HepG2 (cell line): ENCODE data around the gene SLC5A6. TPM values are rescaled to one million over a fixed set of nuclear protein-coding genes. Genes with fewer than 3 reads are reported as not detected.

Experiments used
- ARID2 ChIP-seq: sonication (generic); formaldehyde crosslinking; IDR thresholded peaks from 2 replicates; pipeline ENCODE4 v1.8.1; 2022; ENCODE audit warnings: mild to moderate bottlenecking, missing genetic modification reagents, borderline replicate concordance
- CAMTA2 ChIP-seq: sonication (generic); formaldehyde crosslinking; IDR thresholded peaks from 2 replicates; pipeline ENCODE4 v1.4.0; 2020; ENCODE audit warnings: mild to moderate bottlenecking, missing genetic modification reagents, borderline replicate concordance
- CEBPB ChIP-seq: IDR thresholded peaks from 2 replicates; pipeline ENCODE4 v1.6.1; 2011; ENCODE audit warnings: low read depth, low read length, improper control_type of control experiment, borderline replicate concordance
- HNF4G ChIP-seq, 2 experiments: sonication (generic) in 1 of 2; formaldehyde crosslinking in 1 of 2; IDR thresholded peaks; 2 replicates each; pipeline versions ENCODE4 v1.4.0 to v1.6.1; 2011 to 2020; ENCODE audit warnings: borderline replicate concordance in 2 of 2, low read depth in 2 of 2, mild to moderate bottlenecking in 2 of 2, low read length in 1 of 2, missing genetic modification reagents in 1 of 2, moderate library complexity in 1 of 2
- HOXA3 ChIP-seq: sonication (generic); formaldehyde crosslinking; IDR thresholded peaks from 2 replicates; pipeline ENCODE4 v1.5.0; 2020; ENCODE audit warnings: missing genetic modification reagents
- HOXD1 ChIP-seq: sonication (generic); formaldehyde crosslinking; IDR thresholded peaks from 2 replicates; pipeline ENCODE4 v1.5.0; 2020; ENCODE audit warnings: missing genetic modification reagents
- KDM1A ChIP-seq: IDR thresholded peaks from 2 replicates; pipeline ENCODE4 v1.6.1; 2016; ENCODE audit warnings: missing compliant biosample characterization
- KMT2A ChIP-seq: sonication (generic); formaldehyde crosslinking; IDR thresholded peaks from 2 replicates; pipeline ENCODE4 v1.4.0; 2020; ENCODE audit warnings: missing genetic modification reagents
- MTF1 ChIP-seq: sonication (generic); formaldehyde crosslinking; IDR thresholded peaks from 2 replicates; pipeline ENCODE4 v1.5.0; 2020; ENCODE audit warnings: missing genetic modification reagents
- NBN ChIP-seq: fragments of 450-650 bp; conservative IDR thresholded peaks from 2 replicates; pipeline ENCODE4 v1.6.1; 2017
- NRL ChIP-seq: sonication (generic); formaldehyde crosslinking; IDR thresholded peaks from 2 replicates; pipeline ENCODE4 v1.5.0; 2020; ENCODE audit warnings: missing genetic modification reagents, mild to moderate bottlenecking, moderate library complexity, borderline replicate concordance
- PLSCR1 ChIP-seq: sonication (generic); formaldehyde crosslinking; IDR thresholded peaks from 2 replicates; pipeline ENCODE4 v1.5.0; 2020; ENCODE audit warnings: missing genetic modification reagents, mild to moderate bottlenecking, borderline replicate concordance
- SMYD3 ChIP-seq: sonication (generic); formaldehyde crosslinking; IDR thresholded peaks from 2 replicates; pipeline ENCODE4 v1.8.1; 2023; ENCODE audit warnings: mild to moderate bottlenecking, missing genetic modification reagents
- THAP9 ChIP-seq: sonication (generic); formaldehyde crosslinking; IDR thresholded peaks from 2 replicates; pipeline ENCODE4; 2020; ENCODE audit warnings: missing genetic modification reagents, mild to moderate bottlenecking, borderline replicate concordance
- ZBTB44 ChIP-seq: sonication (generic); formaldehyde crosslinking; IDR thresholded peaks from 2 replicates; pipeline ENCODE4 v1.4.0; 2020; ENCODE audit warnings: missing genetic modification reagents
- ZFP41 ChIP-seq: sonication (generic); formaldehyde crosslinking; IDR thresholded peaks from 2 replicates; pipeline ENCODE4 v1.4.0; 2020; ENCODE audit warnings: mild to moderate bottlenecking, missing genetic modification reagents, borderline replicate concordance
- ZIK1 ChIP-seq: sonication (generic); formaldehyde crosslinking; IDR thresholded peaks from 2 replicates; pipeline ENCODE4 v1.5.0; 2020; ENCODE audit warnings: mild to moderate bottlenecking, low read depth, missing genetic modification reagents, borderline replicate concordance
- ZNF253 ChIP-seq: sonication (generic); formaldehyde crosslinking; IDR thresholded peaks from 2 replicates; pipeline ENCODE4 v1.8.0; 2022; ENCODE audit warnings: mild to moderate bottlenecking, missing genetic modification reagents, borderline replicate concordance
- ZNF33A ChIP-seq: sonication (generic); formaldehyde crosslinking; IDR thresholded peaks from 2 replicates; pipeline ENCODE4 v1.5.1; 2020; ENCODE audit warnings: missing genetic modification reagents, mild to moderate bottlenecking, moderate library complexity, borderline replicate concordance
- ZNF432 ChIP-seq: sonication (generic); formaldehyde crosslinking; IDR thresholded peaks from 2 replicates; pipeline ENCODE4 v1.5.0; 2020; ENCODE audit warnings: missing genetic modification reagents, mild to moderate bottlenecking, borderline replicate concordance
- ZNF451 ChIP-seq: sonication (generic); formaldehyde crosslinking; IDR thresholded peaks from 2 replicates; pipeline ENCODE4 v1.5.0; 2020; ENCODE audit warnings: mild to moderate bottlenecking, missing genetic modification reagents
- ZNF597 ChIP-seq: sonication (generic); formaldehyde crosslinking; IDR thresholded peaks from 2 replicates; pipeline ENCODE4 v1.5.0; 2020; ENCODE audit warnings: missing genetic modification reagents
- ZNF644 ChIP-seq: IDR thresholded peaks from 2 replicates; pipeline ENCODE4 v1.6.1; 2016; ENCODE audit warnings: low read depth
- ZNF7 ChIP-seq: IDR thresholded peaks from 2 replicates; pipeline ENCODE4 v1.6.1; 2016; ENCODE audit warnings: missing biosample characterization, missing genetic modification reagents
- polyA plus RNA-seq, 8 experiments: library from polyadenylated mRNA; depleted of rRNA in 3 of 8; stranded (reverse) in 7 of 8; unstranded in 1 of 8; fragments of >200 nt; fragmentation: Illumina TruSeq in 4 of 8; extraction: Trizol in 4 of 8; gene quantifications; 2 replicates each; pipeline versions ENCODE4 v1.2.1 to v1.2.3, GENCODE V29; 2011 to 2016; ENCODE audit warnings: low read depth in 4 of 8, missing spikeins in 1 of 8, mixed read lengths in 1 of 8; ENCODE audit not compliant: insufficient read depth in 1 of 8
- total RNA-seq, 5 experiments: library from RNA; depleted of rRNA; stranded (reverse); fragments of >200 nt; fragmentation: Illumina TruSeq; extraction: Trizol; gene quantifications; 2 replicates each; pipeline ENCODE4 v1.2.3, GENCODE V29; 2016; ENCODE audit warnings: low read depth in 1 of 5

Gene SLC5A6
- total and polyA plus RNA-seq, 2 of the 13 experiments (the other 11 are each of a cell fraction or from before 2014, with no cell fraction given) = 135 to 417 TPM

- TF ChIP-seq ZNF33A (CRISPR knock-in tag) = no peak
- 0 out of 2 replicates have a peak, but pooled peaks have one; percentile 13 for TF ChIP-seq NRL (CRISPR knock-in tag)
- TF ChIP-seq CEBPB = no peak
- no peak for TF ChIP-seq ZNF597 (CRISPR knock-in tag)
- TF ChIP-seq SMYD3 = no peak
- TF ChIP-seq ZNF644 (CRISPR knock-in tag) = no peak
- TF ChIP-seq ZNF451 (CRISPR knock-in tag) = 0 out of 2 replicates have a peak, but pooled peaks have one; percentile 26
- TF ChIP-seq HNF4G (IDR thresholded peaks at IDR 0.05; ENCODE audit: borderline replicate concordance, low read depth, low read length) = no peak
- TF ChIP-seq HNF4G (CRISPR knock-in tag; IDR thresholded peaks at IDR 0.05; ENCODE audit: borderline replicate concordance, low read depth) = no peak
- peak; percentile 20; the same call in 1 of the 2 replicates for TF ChIP-seq HOXA3
- TF ChIP-seq ZNF253 (CRISPR knock-in tag) = no peak
- no peak for TF ChIP-seq KDM1A (CRISPR knock-in tag)
- no peak for TF ChIP-seq CAMTA2 (CRISPR knock-in tag)
- TF ChIP-seq ZNF432 (CRISPR knock-in tag) = no peak
- no peak for TF ChIP-seq ARID2 (CRISPR knock-in tag)
- no peak for TF ChIP-seq HOXD1 (CRISPR knock-in tag)
- TF ChIP-seq ZBTB44 = no peak
- 0 out of 2 replicates have a peak, but pooled peaks have one; percentile 60 for TF ChIP-seq ZFP41 (CRISPR knock-in tag)
- TF ChIP-seq ZNF7 (CRISPR knock-in tag) = no peak
- TF ChIP-seq THAP9 = peak; percentile 37; the same call in 1 of the 2 replicates
- TF ChIP-seq PLSCR1 (CRISPR knock-in tag) = no peak
- TF ChIP-seq MTF1 (CRISPR knock-in tag) = no peak
- no peak for TF ChIP-seq KMT2A (CRISPR knock-in tag)
- no peak for TF ChIP-seq ZIK1 (CRISPR knock-in tag)
- TF ChIP-seq NBN = no peak
Observed at GRCh38 chr2:27152102-27152795, 59.8 kb downstream of the SLC5A6 start (continued).
